Neural progenitor cell (in vitro differentiated cells): ENCODE data around the gene MARVELD2.
"Not testable (repeated sequence)": the region's sequence is repeated elsewhere in the genome, so short reads cannot be mapped to it uniquely, and the experiment has no call there.

Experiments
- EZH2 ChIP-seq: fragments of 200-600 bp; sonication (generic); IDR thresholded peaks from 2 replicates; pipeline ENCODE4 v1.6.1; 2017; ENCODE audit warnings: antibody characterized with exemption, mild to moderate bottlenecking, moderate library complexity
- EZH2phosphoT487 ChIP-seq: fragments of 200-600 bp; sonication (generic); IDR thresholded peaks from 2 replicates; pipeline ENCODE4 v1.6.1; 2017; ENCODE audit warnings: antibody characterized with exemption
- TF ChIP-seq, protein P1 (sequence below): fragments of 200-600 bp; sonication (generic); IDR thresholded peaks from 2 replicates; pipeline ENCODE4 v1.5.1; 2017; ENCODE audit warnings: antibody characterized with exemption, mild to moderate bottlenecking

DNA sequence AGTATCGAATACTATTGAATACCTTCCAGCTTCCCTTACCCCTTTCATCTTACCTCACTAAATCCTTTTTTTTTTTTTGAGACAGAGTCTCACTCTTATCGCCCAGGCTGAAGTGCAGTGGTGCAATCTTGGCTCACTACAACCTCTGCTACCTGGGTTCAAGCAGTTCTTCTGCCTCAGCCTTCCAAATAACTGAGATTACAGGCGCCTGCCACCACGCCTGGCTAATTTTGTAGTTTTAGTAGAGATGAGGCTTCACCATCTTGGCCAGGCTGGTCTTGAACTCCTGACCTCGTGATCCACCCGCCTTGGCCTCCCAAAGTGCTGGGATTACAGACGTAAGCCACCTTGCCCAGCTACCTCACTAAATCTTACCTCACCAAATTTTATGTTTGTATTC lies 63.4 kb downstream of the MARVELD2 start:
- TF ChIP-seq, protein P1, sequence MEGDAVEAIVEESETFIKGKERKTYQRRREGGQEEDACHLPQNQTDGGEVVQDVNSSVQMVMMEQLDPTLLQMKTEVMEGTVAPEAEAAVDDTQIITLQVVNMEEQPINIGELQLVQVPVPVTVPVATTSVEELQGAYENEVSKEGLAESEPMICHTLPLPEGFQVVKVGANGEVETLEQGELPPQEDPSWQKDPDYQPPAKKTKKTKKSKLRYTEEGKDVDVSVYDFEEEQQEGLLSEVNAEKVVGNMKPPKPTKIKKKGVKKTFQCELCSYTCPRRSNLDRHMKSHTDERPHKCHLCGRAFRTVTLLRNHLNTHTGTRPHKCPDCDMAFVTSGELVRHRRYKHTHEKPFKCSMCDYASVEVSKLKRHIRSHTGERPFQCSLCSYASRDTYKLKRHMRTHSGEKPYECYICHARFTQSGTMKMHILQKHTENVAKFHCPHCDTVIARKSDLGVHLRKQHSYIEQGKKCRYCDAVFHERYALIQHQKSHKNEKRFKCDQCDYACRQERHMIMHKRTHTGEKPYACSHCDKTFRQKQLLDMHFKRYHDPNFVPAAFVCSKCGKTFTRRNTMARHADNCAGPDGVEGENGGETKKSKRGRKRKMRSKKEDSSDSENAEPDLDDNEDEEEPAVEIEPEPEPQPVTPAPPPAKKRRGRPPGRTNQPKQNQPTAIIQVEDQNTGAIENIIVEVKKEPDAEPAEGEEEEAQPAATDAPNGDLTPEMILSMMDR = not testable (repeated sequence)
- not testable (repeated sequence) for TF ChIP-seq EZH2, EZH2phosphoT487
